IPS-15b (cell line): Measurements from ENCODE around the gene SGPL1.

Experiments
- H3K27me3 ChIP-seq: one replicate; pipeline ENCODE4 v1.6.1; 2013; ENCODE audit warnings: low read length; ENCODE audit not compliant: control insufficient read depth, insufficient read depth
- H3K36me3 ChIP-seq: one replicate; pipeline ENCODE4 v1.6.1; 2013; ENCODE audit warnings: low read length; ENCODE audit not compliant: control insufficient read depth, insufficient read depth
- H3K4me1 ChIP-seq: one replicate; pipeline ENCODE4 v1.6.1; 2013; ENCODE audit warnings: mild to moderate bottlenecking, low read length; ENCODE audit not compliant: control insufficient read depth, insufficient read depth
- H3K4me3 ChIP-seq: one replicate; pipeline ENCODE4 v1.5.1; 2013; ENCODE audit warnings: low read depth, low read length
- H3K9ac ChIP-seq: one replicate; pipeline ENCODE4 v1.6.1; 2013; ENCODE audit warnings: low read depth, mild to moderate bottlenecking, low read length
- H3K9me3 ChIP-seq: one replicate; pipeline ENCODE4 v1.6.1; 2013; ENCODE audit warnings: mild to moderate bottlenecking, low read length; ENCODE audit not compliant: control insufficient read depth, insufficient read depth

Gene SGPL1

DNA sequence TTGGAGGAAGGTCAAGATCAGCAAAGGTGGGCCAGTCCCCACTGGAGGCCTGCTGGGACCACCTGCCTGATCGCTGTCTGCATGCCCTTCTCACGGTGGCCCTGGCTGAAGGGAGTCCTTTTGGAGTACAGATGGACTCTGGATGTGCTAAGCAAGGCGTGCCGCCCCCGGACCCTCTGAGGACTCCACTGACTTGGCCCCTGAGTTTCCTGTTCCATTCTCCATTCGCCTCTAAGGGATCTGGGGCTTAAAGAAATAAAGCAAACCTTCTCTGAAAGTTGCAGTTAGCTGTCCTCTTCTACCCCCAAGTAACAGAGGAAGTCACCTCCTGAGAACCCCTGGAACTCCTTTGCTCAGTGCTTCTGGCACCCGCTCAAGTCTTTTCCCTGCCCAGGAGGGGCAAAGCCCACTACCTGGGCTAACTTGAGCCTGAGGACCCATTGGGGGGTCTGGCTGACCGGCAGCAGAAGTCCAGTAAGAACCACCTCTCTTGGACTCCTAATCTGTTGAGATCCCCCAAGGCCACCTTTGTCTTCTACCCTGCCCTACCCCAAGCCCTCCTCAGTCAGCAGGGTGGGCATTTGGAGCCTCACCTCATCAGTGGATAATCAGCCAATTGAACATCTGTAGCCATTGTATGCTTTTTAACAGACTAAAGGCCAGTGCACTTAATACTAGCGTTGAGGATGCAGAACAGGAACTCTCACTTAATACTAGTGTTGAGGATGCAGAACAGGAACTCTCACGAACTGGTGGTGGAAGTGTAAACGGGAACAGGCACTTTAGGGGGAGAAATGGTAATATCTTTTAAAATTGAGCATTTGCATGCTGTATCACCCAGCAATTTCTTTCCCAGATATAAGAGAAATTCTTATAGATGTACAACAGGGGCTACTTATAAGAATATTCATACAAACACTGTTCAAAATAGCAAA, 32.7 kb upstream of the SGPL1 start:
- no peaks in the 10 kb centered on the region for H3K9me3 ChIP-seq
- H3K4me3 ChIP-seq, result no peak overlapping the region
- no peaks in the 10 kb centered on the region for H3K4me1 ChIP-seq
- H3K36me3 ChIP-seq, result no peaks in the 10 kb centered on the region
- no peaks in the 10 kb centered on the region for H3K27me3 ChIP-seq
- no peak overlapping the region for H3K9ac ChIP-seq

DNA sequence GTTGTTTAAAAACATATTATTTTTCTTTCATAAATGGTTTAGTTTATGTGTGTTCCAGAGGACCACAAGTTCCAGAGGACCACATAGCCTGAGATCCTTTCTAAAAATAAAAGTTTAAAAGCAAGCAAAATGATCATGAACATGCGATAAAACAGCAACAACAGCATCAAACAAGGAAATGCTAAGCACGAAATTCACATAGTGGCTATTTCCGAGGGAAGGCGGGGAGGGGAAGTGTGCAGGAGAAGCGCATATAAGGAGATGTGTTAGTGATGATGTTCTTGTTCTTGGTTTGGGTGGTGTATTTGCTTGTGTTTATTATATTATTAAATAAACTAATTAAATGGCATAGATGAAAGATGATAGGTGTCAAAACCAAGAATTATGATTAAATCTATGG, 31.7 kb upstream of the SGPL1 start:
- no peak overlapping the region for H3K9ac ChIP-seq
- H3K9me3 ChIP-seq, result no peaks in the 10 kb centered on the region
- H3K4me1 ChIP-seq, result no peaks in the 10 kb centered on the region
- no peaks in the 10 kb centered on the region for H3K36me3 ChIP-seq
- no peak overlapping the region for H3K4me3 ChIP-seq
- H3K27me3 ChIP-seq, result no peaks in the 10 kb centered on the region

DNA sequence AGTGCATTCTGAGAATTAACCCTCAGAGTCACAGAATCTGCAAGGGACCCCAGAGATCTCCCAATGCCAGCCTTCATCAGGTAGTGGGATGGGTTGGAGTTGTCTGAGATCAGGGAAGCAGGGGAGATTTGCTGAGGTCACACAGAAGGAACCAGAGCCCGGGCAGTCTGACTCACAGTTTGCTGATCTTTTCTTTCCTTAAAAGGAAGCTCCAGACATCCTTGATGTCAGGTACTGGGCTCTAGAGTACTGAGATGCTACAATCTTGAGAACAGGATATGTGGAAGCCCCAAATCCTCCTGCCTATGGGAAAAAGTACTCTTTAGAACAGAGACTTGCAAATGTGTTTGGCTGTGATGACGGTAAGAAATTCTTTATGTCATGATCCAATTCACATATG, 31.3 kb upstream of the SGPL1 start:
- H3K4me1 ChIP-seq, result no peaks in the 10 kb centered on the region
- H3K9me3 ChIP-seq, result no peaks in the 10 kb centered on the region
- H3K27me3 ChIP-seq, result no peaks in the 10 kb centered on the region
- no peaks in the 10 kb centered on the region for H3K36me3 ChIP-seq
- no peak overlapping the region for H3K9ac ChIP-seq
- no peak overlapping the region for H3K4me3 ChIP-seq

DNA sequence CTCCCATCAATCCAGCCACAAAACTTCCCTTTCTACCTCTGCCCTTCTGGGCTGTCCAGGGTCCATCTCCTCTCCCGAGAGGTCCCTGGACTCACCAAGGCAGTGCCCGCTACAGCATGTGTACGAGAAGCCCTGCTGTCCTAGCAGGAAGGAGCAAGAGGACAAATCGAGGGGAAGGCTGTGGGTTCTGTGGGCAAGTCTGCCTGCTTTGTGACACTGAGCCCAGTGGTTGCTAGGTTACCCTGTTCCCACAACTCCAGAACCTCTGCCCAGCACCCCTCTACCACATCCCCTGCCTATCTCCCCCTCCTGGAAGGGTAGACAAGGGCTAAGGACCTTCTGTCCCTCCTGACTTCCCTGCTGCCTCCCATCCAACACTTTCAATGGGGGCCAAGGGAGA, 30.6 kb upstream of the SGPL1 start, which contains the start of gene TBATA:
TBATA (minus strand) TSS at position 188 of the 400 bp plus-strand sequence. CDS start 1,998 bp downstream, outside the sequence.
- Histone ChIP-seq H3K36me3 (no peaks in the 10 kb centered on the region), H3K9ac (no peak within 1 kb of the TSS), H3K27me3 (no peaks in the 10 kb centered on the region), H3K4me1 (no peaks in the 10 kb centered on the region), H3K4me3 (no peak within 1 kb of the TSS), H3K9me3 (no peaks in the 10 kb centered on the region)

DNA sequence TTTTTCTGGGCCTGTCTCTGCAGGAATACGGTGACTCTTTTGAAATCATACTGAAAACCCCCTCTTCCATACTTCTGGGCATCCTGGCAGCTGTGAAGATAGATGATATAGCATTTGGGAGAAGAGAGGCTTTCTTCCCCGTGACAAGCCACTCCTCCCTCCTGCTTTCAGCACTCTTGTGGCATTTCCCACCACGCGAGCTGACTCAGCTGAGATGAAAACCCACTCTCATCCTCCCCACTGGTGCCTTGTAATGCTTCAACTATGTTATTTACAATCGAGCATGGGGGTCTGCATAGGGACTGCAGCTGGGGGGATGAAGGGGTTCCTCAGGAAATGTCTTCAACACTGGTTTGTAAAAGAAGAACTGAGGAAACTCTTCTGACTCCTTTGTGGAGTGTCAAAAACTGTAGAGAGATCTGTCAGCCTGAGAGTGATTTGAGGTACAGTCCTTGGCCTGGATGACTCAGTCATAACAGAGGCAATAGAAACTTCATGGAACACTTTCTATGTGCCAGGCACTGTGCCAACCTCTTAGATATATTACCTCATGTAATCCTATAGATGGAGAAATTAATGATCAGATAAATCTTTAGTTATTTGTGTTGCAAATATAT, 28.8 kb upstream of the SGPL1 start:
- Histone ChIP-seq H3K36me3 (no peaks in the 10 kb centered on the region), H3K9me3 (no peaks in the 10 kb centered on the region), H3K4me3 (no peak overlapping the region), H3K9ac (no peak overlapping the region), H3K4me1 (no peaks in the 10 kb centered on the region), H3K27me3 (no peaks in the 10 kb centered on the region)

DNA sequence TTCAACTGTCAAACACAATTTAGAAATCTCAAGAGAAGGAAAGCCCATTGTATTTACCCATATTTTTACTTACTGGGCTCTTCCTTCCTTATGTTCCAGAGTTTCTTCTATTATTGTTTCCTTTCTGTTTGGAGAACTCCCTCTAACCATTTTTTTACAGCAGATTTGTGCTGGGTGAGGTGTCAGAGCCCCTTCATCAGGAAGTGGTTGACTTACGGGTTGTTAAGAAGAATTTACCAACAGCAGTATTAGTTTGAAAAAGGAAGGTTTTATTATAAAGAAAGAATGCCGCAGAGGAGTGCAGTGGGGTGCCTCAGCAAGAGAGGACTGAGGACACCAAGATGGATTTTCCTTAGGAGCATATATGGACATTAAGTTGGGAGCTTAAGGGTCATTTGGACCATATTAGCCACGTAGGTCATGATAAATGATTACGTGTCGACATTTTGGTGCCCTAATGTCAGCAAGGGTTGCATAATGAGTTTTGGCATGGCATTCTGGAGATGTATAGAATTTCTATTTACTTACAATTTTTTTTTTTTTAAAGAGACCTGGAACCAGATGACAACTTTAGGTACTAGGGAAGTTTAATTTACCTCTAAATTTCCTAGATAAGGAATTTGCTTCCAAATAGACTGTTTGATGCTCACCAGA, 24.2 kb upstream of the SGPL1 start:
- H3K9ac ChIP-seq, result no peak overlapping the region

DNA sequence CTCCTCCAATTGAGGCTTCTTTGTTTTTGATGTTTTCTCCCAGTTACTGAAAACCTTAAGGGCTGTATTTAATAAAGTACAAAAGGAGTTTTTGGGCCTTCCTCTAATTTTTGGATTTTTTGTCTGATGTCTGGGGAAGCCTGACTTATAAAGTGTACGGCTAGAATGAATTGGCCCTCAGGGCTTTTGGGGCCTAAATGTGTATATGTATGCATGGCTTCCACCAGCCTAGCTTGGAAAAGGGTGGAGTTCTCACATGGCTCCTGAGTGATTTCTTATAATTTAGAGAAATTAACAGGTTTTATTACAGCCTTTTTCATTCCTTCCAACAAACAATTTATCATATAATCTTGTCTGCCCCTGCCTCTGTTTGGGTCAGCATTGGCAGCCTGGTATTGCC, 20.1 kb upstream of the SGPL1 start:
- Histone ChIP-seq H3K4me3 (no peak overlapping the region), H3K9ac (no peak overlapping the region), H3K9me3 (no peaks in the 10 kb centered on the region), H3K36me3 (no peaks in the 10 kb centered on the region), H3K27me3 (no peaks in the 10 kb centered on the region), H3K4me1 (no peaks in the 10 kb centered on the region)

More for the DNA sequence above, 24.2 kb upstream of the SGPL1 start:
- H3K27me3 ChIP-seq, result no peaks in the 10 kb centered on the region
- no peaks in the 10 kb centered on the region for H3K4me1 ChIP-seq
- H3K36me3 ChIP-seq, result no peaks in the 10 kb centered on the region
- H3K9me3 ChIP-seq, result no peaks in the 10 kb centered on the region
- H3K4me3 ChIP-seq, result no peak overlapping the region

DNA sequence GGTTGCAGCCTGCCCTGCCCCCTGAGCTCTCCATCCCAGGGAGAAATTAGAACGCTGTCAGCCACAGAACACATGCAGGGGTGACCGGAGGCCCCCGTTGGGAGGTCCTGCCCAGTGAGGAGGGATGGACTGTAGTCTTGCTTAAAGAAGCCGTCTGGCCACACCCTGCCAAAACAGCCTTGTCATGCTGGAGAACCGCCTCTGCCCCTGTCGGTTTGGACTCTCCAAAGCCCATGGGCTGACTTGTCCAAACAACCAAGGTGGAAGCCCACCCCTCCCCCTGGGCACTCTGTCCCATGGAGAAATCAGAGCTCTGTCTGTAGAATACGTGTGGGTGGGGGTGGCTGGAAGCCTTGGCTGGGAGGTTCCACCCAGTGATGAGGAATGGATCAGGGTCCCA, 17.9 kb upstream of the SGPL1 start:
- H3K4me1 ChIP-seq, result no peaks in the 10 kb centered on the region
- H3K9me3 ChIP-seq, result no peaks in the 10 kb centered on the region
- H3K27me3 ChIP-seq, result no peaks in the 10 kb centered on the region
- no peaks in the 10 kb centered on the region for H3K36me3 ChIP-seq
- H3K9ac ChIP-seq, result no peak overlapping the region
- H3K4me3 ChIP-seq, result no peak overlapping the region

DNA sequence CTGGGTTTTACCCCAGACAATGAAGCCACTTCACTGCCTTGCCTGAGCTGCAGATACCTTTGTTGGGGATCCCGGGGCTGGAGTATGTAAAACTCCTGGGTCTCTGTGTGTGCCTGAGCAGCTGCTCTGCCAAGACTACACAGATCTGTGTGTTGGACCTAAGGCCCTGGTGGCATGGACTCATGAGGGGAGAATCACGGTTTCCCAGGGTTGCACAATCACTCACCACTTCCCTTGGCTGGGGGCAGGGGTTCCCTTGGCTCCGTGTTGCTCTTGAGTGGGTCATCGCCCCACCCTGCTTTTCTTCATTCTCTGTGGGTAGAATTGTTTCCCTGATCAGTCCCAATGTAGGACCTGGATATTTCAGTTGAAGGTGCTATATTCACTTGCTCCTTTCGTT, 16.6 kb upstream of the SGPL1 start:
- H3K27me3 ChIP-seq, result no peaks in the 10 kb centered on the region

DNA sequence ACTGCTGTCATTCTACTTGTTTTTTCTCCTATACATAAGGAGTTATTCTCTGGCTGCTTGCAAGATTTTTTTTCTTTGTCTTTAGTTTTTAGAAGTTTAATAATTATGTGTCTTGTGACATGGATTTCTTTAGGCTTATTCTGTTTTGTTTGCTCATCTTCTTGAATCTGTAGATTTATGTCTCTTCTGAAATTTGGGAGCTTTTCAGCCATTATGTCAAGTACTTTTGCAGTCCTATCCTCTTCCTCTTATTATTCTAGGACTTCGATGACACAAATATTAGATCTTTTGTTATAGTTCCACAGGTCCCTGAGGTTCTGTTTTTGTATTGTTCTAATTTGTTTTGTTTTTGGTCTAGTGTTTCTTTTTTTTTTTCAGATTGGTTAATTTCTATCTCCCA, 13.9 kb upstream of the SGPL1 start:
- Histone ChIP-seq H3K9me3 (no peaks in the 10 kb centered on the region), H3K4me3 (no peak overlapping the region), H3K9ac (no peak overlapping the region), H3K4me1 (no peaks in the 10 kb centered on the region), H3K36me3 (no peaks in the 10 kb centered on the region), H3K27me3 (no peaks in the 10 kb centered on the region)

More for the DNA sequence above, 16.6 kb upstream of the SGPL1 start:
- Histone ChIP-seq H3K9me3 (no peaks in the 10 kb centered on the region), H3K4me1 (no peaks in the 10 kb centered on the region), H3K9ac (no peak overlapping the region), H3K36me3 (no peaks in the 10 kb centered on the region), H3K4me3 (no peak overlapping the region)

DNA sequence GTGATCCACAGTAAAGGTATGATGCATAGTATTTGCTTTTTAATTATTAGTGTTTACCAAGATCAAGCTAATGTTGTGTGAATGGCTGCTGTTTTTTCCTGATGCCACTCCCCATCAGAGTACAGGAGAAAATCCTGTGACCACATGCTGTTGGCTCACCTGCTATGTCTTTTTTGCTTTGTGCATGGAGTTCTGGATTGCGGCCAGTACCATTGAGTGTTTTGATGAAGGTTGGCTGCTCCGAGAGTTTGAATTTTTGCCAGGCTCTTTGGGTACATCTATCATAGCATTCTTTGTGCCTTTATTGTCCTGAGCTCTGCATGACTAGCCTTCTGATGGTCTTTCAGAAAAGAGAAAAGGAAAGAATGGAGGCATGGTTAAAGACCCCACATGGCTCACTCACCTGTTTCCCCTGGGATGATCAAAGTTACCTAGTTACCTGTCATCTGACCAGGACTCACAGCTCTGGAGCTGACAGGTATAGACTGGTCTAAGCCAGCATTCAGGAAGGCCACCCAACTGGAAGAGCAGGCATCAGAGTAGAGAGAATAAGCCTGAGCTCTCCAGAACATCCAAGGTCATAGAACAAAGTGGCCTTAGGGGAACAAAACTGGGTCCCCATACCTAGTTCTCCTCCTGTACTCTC, 11.8 kb upstream of the SGPL1 start:
- Histone ChIP-seq H3K9me3 (no peaks in the 10 kb centered on the region), H3K27me3 (no peaks in the 10 kb centered on the region), H3K36me3 (no peaks in the 10 kb centered on the region), H3K9ac (no peak overlapping the region), H3K4me3 (no peak overlapping the region), H3K4me1 (no peaks in the 10 kb centered on the region)
